GM12872 (cell line): ENCODE data around the gene FAM13A.

Source experiments
- TF ChIP-seq, protein P1 (sequence below): IDR thresholded peaks from 3 replicates; pipeline ENCODE4 v1.5.1; 2011; ENCODE audit warnings: low read depth, mild to moderate bottlenecking, low read length, moderate library complexity; ENCODE audit not compliant: insufficient read depth

Gene FAM13A

DNA sequence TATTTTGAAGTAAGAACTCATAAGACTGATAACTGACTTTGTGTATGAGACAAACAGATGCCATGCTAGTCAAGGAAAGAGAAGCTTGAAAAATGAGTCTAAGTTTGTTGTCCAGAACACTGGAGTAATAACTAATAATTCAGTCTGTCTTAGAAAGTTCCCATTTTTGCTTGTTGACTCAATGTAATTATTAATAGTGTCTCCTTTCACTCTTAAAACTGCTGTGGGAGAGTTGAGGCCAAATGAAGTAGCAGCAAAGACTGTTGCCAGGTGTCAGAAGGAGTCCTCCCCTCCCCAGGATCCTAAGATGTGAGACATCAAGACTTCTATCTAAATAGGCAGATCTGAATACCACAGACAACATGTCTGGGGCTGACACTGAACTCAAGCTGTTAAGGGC is 20.8 kb upstream of the FAM13A start:
- TF ChIP-seq, protein P1, sequence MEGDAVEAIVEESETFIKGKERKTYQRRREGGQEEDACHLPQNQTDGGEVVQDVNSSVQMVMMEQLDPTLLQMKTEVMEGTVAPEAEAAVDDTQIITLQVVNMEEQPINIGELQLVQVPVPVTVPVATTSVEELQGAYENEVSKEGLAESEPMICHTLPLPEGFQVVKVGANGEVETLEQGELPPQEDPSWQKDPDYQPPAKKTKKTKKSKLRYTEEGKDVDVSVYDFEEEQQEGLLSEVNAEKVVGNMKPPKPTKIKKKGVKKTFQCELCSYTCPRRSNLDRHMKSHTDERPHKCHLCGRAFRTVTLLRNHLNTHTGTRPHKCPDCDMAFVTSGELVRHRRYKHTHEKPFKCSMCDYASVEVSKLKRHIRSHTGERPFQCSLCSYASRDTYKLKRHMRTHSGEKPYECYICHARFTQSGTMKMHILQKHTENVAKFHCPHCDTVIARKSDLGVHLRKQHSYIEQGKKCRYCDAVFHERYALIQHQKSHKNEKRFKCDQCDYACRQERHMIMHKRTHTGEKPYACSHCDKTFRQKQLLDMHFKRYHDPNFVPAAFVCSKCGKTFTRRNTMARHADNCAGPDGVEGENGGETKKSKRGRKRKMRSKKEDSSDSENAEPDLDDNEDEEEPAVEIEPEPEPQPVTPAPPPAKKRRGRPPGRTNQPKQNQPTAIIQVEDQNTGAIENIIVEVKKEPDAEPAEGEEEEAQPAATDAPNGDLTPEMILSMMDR: no peak

GRCh38 chr4:89072921-89073320 is 15.9 kb upstream of the FAM13A start:
- TF ChIP-seq, protein P1: no peak

GRCh38 chr4:89071311-89071710 is 14.3 kb upstream of the FAM13A start:
- TF ChIP-seq, protein P1: no peak

GRCh38 chr4:89070041-89070440 is 13.1 kb upstream of the FAM13A start:
- TF ChIP-seq, protein P1: no peak

- TF ChIP-seq, protein P1: no peak
Observed at GRCh38 chr4:89069481-89069880, 12.5 kb upstream of the FAM13A start.

GRCh38 chr4:89067417-89067816 is 10.4 kb upstream of the FAM13A start:
- TF ChIP-seq, protein P1: no peak

GRCh38 chr4:89064848-89065247 is 7.9 kb upstream of the FAM13A start:
- TF ChIP-seq, protein P1: no peak
